ENCODE measurements around the gene ZNF579. TPM values are rescaled to one million over a fixed set of nuclear protein-coding genes. Genes with fewer than 3 reads are reported as not detected.
A peak's percentile ranks its signal among the peaks of the same experiment; 100 is the strongest.

The ZNF579 gene
- total and polyA plus RNA-seq, 9 of the 15 experiments (the other 6 are each of a cell fraction or from before 2014, with no cell fraction given), result 0.06 to 15.9 (median 1.6) TPM

DNA sequence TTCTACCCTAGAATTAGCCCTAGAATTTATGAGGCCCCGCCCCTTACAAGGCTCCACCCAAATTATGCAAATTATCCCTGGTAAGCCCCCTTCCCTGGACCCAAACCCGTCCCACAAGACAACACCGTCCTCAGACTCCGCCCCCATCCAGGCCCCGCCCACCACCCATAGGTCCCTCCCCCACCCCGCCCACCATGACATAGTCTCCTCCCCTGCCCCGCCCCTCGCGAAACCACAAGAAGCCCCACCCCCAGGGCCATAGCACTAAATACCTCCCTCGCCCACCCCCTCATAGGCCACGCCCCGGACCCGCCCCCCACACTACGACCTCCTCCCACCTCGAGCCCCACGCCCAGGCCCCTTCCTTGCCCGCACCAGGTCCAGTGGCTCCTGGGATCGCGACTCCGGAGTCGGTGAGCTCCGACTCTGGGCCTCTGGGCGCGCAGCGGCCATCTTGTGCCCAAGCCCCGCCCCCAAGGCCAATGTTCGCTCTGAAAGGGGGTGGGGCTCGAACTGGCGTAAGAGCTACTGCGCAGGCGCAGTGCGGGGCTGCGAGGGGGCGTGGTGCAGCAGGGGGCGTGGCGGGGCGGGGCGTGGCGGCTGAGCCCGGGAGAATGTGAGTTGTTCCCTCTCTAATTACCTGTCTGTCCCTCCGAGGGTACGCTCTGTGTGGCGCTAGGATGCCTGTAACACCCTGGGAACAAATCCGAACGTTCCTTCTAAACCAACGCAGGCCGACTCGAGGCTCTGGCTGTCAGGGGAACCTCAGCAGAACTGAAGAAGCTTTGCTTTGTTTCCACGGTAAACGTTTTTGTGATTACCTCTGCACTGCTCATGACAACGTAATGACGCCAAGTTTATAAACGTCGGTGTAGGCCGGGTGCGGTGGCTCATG, 43.7 kb upstream of the ZNF579 start, which contains the start of gene ZNF784 (continued):
- TF ChIP-seq, protein P1, sequence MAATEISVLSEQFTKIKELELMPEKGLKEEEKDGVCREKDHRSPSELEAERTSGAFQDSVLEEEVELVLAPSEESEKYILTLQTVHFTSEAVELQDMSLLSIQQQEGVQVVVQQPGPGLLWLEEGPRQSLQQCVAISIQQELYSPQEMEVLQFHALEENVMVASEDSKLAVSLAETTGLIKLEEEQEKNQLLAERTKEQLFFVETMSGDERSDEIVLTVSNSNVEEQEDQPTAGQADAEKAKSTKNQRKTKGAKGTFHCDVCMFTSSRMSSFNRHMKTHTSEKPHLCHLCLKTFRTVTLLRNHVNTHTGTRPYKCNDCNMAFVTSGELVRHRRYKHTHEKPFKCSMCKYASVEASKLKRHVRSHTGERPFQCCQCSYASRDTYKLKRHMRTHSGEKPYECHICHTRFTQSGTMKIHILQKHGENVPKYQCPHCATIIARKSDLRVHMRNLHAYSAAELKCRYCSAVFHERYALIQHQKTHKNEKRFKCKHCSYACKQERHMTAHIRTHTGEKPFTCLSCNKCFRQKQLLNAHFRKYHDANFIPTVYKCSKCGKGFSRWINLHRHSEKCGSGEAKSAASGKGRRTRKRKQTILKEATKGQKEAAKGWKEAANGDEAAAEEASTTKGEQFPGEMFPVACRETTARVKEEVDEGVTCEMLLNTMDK (IDR thresholded peaks at IDR 0.05; ENCODE audit: borderline replicate concordance, insufficient read depth, low read depth, low read length, poor library complexity, severe bottlenecking), result no peak
- TF ChIP-seq ZNF174 (CRISPR knock-in tag; IDR thresholded peaks at IDR 0.05) (no peak), OTX1 (CRISPR knock-in tag; IDR thresholded peaks at IDR 0.05) (no peak), CCNT2 (IDR thresholded peaks at IDR 0.05; ENCODE audit: borderline replicate concordance, extremely low read depth, insufficient read length, low read depth, low read length) (peak; percentile 76), GTF2E2 (tag; IDR thresholded peaks at IDR 0.05) (no peak; the same call in 1 of the 2 replicates), SMARCB1 (IDR thresholded peaks at IDR 0.05; ENCODE audit: insufficient read length, low read depth) (no peak)
- TF ChIP-seq, protein P2, sequence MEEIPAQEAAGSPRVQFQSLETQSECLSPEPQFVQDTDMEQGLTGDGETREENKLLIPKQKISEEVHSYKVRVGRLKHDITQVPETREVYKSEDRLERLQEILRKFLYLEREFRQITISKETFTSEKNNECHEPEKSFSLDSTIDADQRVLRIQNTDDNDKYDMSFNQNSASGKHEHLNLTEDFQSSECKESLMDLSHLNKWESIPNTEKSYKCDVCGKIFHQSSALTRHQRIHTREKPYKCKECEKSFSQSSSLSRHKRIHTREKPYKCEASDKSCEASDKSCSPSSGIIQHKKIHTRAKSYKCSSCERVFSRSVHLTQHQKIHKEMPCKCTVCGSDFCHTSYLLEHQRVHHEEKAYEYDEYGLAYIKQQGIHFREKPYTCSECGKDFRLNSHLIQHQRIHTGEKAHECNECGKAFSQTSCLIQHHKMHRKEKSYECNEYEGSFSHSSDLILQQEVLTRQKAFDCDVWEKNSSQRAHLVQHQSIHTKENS (CRISPR knock-in tag; IDR thresholded peaks at IDR 0.05), result no peak
- TF ChIP-seq, protein P3, sequence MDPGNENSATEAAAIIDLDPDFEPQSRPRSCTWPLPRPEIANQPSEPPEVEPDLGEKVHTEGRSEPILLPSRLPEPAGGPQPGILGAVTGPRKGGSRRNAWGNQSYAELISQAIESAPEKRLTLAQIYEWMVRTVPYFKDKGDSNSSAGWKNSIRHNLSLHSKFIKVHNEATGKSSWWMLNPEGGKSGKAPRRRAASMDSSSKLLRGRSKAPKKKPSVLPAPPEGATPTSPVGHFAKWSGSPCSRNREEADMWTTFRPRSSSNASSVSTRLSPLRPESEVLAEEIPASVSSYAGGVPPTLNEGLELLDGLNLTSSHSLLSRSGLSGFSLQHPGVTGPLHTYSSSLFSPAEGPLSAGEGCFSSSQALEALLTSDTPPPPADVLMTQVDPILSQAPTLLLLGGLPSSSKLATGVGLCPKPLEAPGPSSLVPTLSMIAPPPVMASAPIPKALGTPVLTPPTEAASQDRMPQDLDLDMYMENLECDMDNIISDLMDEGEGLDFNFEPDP (CRISPR knock-in tag; IDR thresholded peaks at IDR 0.05), result no peak
- TF ChIP-seq, protein P4, sequence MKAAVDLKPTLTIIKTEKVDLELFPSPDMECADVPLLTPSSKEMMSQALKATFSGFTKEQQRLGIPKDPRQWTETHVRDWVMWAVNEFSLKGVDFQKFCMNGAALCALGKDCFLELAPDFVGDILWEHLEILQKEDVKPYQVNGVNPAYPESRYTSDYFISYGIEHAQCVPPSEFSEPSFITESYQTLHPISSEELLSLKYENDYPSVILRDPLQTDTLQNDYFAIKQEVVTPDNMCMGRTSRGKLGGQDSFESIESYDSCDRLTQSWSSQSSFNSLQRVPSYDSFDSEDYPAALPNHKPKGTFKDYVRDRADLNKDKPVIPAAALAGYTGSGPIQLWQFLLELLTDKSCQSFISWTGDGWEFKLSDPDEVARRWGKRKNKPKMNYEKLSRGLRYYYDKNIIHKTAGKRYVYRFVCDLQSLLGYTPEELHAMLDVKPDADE (conservative IDR thresholded peaks at IDR 0.05; ENCODE audit: control insufficient read depth, low read depth, low read length), result peak; percentile 60; the same call in 1 of the 2 replicates

Measured in K562 (cell line).